HG03045 (cell line): Measurements from ENCODE around the gene SCN9A.
"Not testable (repeated sequence)": the region's sequence is repeated elsewhere in the genome, so short reads cannot be mapped to it uniquely, and the experiment has no call there.

ENCODE experiments used
- ATAC-seq: cut with Tn5 transposase; IDR thresholded peaks from one replicate; pipeline ENCODE4 v1.9.1; 2021; ENCODE audit warnings: mild to moderate bottlenecking, moderate library complexity; ENCODE audit not compliant: unreplicated experiment

The SCN9A gene

DNA sequence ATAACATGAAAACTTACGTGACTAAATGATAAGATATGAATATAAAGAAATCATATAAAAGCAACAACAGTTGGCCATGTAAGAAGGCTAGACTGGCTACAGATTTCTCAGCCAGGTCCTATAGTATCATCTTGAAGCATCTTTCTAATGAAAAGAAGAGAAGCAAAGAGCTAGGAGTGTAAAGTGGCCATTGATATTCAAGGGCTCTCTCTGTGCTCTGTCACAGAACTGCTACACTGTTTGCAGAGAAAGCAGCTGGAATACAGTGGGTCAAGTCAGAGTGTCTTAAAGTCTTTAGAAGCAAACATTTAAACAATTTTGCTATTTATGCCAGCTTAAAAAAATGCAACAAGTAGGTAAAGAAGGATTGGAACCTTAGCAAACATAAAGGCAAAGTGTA, 118.8 kb downstream of the SCN9A start:
- ATAC-seq: no peak

DNA sequence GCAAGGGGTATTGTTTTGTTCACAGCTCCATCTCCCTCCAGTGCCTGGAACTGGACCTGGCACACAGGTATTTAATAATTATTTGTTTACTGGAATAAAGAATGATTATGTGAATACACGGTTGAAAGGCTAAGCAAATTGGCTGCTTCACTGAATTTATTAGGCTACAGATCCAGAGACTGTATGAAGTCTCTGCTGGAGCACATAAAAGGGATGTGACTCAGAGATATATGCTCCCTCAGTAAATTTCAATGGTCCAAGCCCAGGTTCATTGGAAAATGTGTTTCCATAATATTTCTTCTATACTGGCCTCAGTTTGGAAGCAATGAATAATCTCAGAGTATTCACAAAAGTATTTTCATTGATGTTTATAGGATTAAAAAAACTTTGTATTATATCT, 126.4 kb downstream of the SCN9A start:
- no peak for ATAC-seq

DNA sequence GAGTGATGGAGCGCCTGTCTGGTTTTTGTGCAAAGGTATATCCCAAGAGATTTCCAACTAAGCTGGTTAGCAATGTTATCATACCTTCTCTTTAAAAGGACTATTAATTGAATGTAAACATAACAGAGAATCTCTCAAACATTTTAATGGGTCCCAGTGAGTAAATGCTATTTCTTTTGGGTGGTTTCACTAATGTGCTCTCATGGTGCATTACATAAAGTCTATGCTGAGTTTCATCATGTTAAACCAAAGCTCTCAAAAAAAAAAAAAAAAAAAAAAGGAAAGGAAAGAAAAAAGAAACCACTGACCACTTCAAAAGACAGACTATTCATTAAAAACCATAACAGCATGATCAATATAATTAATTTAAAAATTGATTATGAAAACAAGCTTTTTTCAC, 128.8 kb downstream of the SCN9A start:
- ATAC-seq: no peak

DNA sequence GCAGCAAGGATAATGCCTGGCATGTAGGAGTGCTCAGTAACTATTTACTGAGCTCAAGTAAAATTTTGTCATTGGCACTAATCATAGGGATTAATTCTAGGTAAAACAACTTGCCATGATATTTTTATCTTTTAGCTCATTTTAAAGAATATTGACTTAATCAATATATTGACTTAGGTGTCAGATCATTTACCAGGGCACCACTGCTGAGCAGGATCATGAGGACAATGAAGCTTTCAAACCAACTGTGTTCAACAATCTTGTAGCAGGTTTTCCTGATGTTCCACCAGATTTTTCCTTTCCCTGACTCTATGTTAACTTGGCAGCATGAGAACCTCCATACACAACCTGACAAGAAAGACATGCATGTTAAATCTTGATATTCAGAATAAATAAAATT, 133.4 kb downstream of the SCN9A start:
- no peak for ATAC-seq

DNA sequence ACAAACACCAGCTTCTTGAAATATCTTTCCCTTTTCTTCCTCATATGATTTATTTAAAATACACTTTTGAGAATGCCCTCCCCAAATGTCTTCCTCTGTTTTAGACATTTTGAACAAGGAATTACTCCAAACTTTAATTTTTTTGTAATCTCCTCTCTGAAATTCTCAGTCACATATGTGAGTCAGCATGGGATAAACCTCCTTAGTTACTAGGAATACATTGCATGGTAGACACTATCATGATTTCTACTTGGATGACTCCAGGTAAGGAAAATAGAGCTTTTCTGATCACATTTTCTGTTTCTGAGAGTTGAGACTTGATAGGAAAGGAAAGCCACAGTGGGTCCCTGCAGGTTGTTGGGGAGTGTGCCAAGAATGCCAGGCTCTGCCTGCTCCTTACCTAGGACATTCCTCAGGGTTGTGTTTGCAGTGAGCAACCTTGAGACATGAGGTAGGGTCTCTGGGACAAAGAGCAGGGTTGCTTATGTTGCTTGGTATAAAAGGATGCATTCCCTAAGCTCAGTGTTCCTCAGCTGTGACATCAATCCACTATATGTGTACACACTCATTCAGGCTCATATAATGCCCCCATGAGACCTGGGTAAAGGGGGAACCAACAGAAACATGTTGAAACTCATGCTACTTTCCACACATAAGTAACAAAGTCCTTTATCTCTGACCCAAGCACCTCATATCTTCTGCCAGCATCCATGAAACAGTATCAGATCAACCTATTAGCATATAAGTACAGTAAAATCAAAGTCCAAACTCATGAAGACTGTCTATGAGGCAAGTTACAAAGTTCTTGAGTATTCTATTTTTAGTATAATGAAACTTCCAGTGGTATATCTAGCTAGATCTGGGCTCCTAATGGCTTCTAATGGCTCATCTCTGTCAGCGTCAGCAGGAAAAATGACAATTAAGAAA, 135.1 kb downstream of the SCN9A start:
- ATAC-seq: no peak

DNA sequence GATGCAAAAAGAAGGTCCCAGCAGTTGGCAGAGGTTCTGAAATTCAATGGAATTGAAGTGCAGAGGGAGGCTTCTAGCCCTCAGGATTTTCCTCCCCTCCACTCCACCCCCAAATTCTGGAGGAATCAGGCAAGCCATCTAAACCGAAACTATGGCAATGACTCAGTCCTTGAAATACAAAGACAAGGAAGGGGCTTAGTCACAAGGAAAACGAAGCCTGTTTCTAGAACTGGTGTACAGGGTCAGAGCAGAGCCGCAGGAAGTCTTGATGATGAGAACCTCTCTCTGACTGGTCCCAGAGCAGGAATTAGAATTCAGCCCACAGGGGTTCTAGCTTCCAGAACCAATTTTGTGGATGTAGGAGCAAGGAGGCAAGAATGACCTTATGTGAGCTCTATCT, 136.2 kb downstream of the SCN9A start:
- ATAC-seq: no peak

DNA sequence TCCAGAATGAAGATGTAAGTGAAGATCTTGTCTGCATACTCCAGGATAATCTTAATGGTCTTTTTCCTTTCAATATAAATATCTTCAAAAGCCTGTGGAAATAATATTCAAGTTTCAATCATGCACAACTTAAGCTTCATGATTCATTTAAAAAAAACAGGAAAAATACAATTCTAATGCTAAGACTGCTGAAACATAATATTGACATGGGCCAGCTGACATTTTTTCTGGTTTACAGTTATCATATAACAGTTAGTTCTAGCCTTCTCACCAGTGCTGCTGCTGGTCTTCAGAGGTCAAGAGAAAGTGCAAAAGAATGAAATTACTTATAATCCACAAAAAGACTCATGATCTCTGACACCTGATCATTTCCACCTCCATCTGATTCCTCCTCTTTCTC, 137.6 kb downstream of the SCN9A start:
- ATAC-seq: no peak

DNA sequence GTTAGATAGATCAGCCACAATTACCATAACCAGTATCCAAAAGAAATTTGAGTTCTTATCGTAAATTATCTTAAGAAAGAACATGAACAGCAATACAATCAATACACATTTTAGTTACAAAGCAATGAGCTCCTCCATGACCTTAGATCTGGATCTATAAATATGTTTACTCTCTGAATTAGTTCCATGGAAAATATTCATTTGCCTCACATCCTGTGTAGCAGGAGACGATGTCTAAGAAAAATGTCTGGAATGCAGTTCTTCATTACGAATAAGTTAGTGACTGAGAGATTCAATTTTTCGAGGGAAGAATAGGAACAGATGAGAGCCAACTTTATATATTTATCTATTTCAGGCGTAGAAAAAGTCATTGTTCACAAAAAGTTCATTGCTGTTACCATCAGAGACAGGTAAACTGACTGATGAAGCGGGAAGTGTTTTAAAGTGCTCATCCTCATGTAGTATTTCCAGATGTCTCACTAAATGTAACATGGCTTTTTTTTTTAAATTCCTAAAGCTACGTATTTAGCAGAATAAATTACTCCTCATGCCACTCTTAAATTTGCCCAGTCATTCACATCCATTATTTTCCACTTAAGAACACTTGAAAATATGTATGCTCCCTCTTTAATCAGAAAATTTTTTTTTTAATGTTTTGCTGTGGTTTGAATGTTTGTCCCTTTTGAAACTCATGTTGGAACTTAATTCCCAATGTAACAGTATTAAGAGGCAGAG, 141.5 kb downstream of the SCN9A start:
- ATAC-seq: no peak

DNA sequence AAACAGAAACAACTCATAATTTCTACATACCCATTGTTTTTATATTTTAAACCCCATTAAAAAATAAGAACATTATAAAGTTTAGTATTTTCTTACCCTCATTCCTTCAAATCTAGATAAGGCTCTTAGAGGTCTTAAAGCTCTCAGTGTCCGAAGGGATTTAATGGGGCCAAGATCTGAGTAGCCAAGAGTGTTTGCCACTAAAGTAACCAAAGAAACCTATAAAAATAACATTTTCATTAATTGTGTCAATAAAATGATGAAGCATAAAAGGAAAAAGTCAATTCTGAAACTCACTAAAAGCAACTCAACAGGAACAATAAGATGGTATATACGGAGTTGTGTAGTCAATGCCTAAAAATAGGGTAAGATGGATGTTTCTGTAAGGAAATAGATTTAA, 142.5 kb downstream of the SCN9A start:
- ATAC-seq: no peak

DNA sequence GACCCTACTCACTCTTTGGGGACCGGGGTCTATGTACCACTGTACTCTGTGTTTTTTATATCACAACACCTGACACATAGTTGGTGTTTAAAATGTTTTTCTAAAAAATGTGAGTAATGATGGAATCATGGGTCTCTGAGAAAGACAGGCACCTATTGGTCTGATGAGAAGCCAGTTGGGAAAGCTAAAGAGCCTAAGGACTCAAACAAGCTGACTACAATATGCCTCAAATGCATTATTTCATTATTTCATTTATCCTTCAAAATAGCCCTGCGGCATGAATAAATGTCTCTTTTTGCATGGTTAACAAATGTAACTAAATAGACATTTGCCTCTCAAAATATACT, 145.0 kb downstream of the SCN9A start:
- ATAC-seq: no peak

DNA sequence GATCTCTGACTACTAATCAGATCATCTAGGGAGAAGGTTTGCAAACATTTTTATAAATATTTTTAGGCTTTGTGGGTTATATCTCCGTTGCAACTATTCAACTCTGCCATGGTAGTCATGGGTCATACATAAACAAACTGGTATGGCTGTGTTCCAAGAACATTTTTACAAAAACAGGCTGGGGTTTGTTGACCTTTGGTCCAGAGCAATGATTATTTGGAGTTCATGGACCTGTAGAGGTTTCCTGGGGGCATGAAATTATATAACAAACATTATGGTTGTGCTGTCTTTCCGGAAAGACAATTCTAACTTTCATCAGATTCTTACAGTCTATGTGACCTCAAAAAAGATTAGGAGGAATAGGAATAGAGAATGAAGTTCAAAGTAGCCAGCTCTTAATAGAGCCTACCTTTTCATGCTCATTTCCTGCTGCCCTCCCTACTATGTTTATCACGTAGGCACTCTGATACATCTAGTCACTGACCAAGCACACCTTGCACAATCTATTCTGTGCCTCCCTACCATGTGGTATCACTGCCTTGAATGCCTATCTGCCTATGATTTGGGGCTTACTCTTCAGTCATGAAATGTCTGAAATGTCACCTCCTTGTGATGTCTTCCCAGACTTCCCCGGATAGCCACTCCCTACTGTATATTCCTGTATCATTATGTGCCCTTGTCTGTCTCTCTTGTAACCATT, 145.6 kb downstream of the SCN9A start:
- ATAC-seq: no peak

DNA sequence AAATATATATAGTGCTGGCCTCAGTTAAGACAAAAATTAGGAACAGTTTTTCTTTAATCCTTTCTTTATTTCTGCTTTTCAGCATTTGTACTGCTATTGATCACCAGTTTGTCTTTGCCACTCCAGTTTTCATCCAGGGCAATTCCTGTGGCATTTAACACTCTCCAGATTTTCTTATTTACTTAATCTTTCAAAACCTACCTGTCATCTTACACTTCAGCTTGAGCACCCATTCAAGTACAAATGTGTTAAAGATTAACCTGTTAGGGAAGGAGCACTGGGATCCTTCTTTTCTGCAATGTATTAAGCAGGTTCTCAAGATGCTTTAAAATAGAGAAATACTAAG, 146.1 kb downstream of the SCN9A start:
- ATAC-seq: no peak

DNA sequence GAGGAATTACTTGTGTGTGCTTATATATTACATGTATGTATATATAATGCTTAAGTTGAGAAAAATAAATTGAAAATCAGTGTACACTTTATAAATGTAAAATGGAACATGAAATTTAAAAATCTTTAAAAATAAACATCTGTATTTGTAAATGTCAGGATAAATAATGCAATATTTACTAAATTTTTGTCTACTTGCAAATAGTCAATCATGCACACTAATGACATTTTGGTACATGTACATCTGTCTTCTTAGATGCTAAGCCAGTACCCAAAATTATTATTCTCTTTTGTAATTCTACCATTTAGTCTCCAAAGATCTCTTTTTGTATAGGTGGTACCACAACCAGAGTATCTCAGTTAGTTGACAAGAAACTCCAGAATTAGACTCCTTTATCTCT, 151.5 kb downstream of the SCN9A start:
- no peak for ATAC-seq

DNA sequence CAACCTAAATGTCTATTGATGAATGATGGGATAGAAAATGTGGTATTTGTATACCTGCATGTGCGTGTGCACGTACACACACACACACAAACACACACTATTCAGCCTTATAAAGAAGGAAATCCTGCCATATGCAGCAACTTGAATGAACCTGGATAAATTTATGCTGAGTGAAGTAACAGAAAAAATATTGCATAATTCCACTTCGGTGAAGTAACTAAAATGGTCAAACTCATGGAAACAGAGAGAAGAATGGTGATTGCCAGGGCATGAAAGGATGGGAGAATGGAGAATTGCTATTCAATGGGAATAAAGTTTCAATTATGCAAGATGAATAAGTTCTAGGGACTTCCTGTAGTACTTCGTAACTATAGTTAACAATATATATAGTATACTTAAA, 152.4 kb downstream of the SCN9A start:
- ATAC-seq: no peak

DNA sequence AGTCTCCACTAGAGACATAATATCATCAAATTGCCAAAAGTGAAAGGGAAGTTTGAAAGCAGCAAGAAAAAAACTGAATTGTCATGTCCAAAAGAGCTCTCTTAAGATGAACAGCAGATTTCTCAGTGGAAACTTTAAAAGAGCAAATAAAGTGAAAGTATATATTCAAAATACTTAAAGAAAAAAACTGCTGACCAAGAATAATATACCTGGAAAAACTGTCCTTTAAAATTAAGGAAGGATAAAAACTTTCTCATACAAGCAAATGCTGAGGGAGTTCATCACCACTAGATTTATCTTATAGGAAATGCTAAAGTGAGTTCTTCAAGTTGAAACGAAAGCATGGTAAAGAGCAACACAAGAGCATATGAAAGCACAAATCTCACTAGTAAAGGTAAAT, 164.7 kb downstream of the SCN9A start:
- no peak for ATAC-seq

DNA sequence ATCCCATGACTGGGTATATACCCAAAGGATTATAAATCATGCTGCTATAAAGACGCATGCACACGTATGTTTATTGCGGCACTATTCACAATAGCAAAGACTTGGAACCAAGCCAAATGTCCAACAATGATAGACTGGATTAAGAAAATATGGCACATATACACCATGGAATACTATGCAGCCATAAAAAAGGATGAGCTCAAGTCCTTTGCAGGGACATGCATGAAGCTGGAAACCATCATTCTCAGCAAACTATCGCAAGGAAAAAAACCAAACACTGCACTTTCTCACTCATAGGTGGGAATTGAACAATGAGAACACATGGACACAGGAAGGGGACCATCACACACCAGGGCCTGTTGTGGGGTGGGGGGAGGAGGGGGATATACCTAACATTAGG, 165.8 kb downstream of the SCN9A start:
- ATAC-seq: not testable (repeated sequence)

DNA sequence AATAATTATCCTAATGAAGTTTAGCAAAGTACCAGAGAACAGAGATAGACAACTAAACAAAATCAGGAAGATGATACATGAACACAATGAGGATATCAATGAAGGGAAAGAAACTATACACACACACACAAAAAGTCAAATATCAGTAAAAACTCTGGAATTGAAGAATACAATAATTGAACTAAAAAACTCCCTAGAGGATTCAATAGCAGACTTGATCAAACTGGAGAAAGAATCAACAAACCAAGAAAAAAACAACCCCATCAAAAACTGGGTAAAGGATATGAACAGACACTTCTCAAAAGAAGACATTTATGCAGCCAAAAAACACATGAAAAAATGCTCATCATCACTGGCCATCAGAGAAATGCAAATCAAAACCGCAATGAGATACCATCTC, 166.4 kb downstream of the SCN9A start:
- not testable (repeated sequence) for ATAC-seq

DNA sequence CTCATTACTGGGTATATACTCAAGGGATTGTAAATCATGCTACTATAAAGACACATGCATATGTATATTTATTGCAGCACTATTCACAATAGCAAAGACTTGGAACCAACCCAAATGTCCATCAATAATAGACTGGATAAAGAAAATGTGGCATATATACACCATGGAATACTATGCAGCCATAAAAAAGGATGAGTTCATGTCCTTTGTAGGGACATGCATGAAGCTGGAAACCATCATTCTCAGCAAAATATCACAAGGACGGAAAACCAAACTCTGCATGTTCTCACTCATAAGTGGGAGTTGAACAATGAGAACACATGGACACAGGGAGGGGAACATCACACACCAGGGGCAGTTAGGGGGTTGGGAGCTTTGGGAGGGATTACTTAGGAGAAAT, 169.6 kb downstream of the SCN9A start:
- ATAC-seq: not testable (repeated sequence)

DNA sequence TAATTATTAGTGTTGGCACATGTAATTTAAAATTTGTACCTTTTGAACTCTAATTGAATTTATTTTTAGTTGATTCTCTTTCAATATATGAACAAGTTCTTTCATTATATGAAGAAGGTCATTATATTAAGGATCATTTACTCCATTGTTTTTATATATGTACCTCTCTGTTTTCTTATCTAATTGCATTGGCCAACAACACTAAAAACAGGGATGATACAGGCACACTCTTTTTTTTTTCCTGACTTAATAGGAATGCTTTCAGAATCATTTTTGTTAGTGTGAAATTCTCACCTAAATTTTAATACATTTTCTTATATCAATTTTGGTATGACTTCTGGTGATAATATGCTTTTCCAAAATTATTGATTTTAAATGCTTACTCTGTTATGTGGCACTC, 173.0 kb downstream of the SCN9A start:
- no peak for ATAC-seq

DNA sequence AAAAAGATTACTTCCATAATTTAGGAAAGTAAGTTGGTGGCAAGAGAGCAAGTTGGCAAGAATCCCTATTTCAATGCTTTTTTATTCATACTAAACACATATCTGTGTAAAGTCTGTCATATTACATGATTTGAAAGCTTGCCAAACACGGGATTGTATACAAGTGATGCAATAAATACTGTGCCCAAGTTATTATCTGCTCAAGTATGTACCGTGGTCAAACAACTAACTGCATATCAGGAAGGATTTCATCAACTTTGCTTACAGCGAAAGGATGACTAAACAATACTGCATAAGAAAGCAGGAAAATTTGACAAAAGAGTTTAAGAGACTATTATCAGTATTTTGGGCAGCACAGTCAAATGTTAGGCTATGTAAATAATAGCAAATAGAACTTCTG, 178.3 kb downstream of the SCN9A start:
- ATAC-seq: no peak

DNA sequence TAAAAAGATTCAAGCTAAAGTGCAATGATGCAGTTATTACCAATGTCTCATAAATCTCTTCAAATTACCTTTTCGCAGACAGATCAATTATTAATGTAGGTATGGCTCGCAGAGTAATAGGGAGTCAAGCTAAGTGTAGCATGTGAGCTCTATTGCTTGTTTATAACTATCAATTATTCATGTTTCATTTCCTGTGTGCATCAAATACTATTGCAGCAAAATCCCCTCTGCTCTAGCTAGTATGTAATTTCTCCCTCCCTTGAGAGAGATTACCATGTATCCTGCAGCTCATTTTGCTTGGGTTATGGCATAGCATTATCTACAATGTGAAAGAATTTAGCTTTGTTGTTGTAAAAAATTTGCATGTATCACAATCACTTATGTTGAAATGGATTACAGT, 182.3 kb downstream of the SCN9A start:
- no peak for ATAC-seq

DNA sequence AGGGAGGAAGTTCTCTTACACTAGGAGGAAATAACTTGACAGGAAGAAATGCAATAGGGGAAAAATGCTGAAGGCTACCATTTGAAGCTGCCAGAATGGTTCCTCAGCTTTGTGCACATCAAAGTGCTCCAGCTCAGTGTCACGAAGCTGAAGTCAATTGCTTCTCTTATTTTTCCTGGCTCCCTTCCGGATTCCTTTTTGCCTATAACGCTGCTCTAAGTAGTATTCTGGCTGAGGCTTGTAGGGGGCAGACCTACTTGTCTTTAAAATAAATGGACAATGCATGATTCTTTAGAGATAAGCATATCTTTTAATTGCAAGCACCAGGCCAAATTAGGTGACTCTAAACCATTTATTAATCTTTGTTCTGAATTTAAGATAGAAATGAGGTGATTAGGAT, 187.7 kb downstream of the SCN9A start:
- ATAC-seq: no peak
